Epithelial cell of esophagus (primary cell): ENCODE data around the gene IL18.
A peak's percentile ranks its signal among the peaks of the same experiment; 100 is the strongest.
"Not testable (repeated sequence)": the region's sequence is repeated elsewhere in the genome, so short reads cannot be mapped to it uniquely, and the experiment has no call there.

Source experiments
- DNase-seq: peaks from one replicate; pipeline ENCODE4 v3.0.0; 2010; ENCODE audit warnings: low read depth
- H3K4me3 ChIP-seq: 2 replicates; pipeline ENCODE4 v1.5.1; 2011; ENCODE audit warnings: mild to moderate bottlenecking, low read length, control low read depth
- TF ChIP-seq, protein P1 (sequence below): IDR thresholded peaks from 2 replicates; pipeline ENCODE4 v1.5.1; 2011; ENCODE audit warnings: low read depth, mild to moderate bottlenecking, low read length, control low read depth, inconsistent platforms; ENCODE audit not compliant: insufficient read depth; ENCODE audit errors: missing control alignments

Gene IL18

DNA sequence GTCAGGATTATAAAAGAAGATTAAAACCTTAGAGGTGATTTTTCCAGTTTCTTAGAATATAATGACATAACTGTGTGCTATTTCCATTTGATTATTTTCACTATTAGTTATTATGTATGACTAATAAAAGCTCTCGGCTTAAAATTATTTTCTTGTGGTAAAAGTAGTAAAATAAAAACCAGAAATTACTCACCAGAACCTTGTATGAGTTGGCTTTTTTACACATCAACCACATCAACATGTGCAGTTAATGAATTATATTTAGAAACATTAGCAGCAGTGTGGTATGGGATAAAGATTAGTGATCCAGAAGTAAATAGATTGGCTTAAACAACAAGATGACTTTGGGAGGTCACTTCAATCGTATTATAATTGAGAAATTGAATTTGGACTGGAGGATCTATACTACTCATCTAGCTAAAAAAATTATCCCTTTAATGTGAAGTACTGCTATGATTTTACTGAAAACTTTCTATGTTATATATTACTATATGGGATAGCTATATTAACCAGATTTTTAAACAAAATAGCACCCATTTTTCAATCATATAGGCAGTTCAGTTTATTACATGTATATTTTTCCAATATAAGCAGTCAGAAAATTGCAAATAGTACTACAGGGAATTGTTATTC lies 8.6 kb upstream of the IL18 start:
- DNase-seq, result peak; percentile 23
- TF ChIP-seq, protein P1, sequence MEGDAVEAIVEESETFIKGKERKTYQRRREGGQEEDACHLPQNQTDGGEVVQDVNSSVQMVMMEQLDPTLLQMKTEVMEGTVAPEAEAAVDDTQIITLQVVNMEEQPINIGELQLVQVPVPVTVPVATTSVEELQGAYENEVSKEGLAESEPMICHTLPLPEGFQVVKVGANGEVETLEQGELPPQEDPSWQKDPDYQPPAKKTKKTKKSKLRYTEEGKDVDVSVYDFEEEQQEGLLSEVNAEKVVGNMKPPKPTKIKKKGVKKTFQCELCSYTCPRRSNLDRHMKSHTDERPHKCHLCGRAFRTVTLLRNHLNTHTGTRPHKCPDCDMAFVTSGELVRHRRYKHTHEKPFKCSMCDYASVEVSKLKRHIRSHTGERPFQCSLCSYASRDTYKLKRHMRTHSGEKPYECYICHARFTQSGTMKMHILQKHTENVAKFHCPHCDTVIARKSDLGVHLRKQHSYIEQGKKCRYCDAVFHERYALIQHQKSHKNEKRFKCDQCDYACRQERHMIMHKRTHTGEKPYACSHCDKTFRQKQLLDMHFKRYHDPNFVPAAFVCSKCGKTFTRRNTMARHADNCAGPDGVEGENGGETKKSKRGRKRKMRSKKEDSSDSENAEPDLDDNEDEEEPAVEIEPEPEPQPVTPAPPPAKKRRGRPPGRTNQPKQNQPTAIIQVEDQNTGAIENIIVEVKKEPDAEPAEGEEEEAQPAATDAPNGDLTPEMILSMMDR, result no peak
- no peak overlapping the region for H3K4me3 ChIP-seq

DNA sequence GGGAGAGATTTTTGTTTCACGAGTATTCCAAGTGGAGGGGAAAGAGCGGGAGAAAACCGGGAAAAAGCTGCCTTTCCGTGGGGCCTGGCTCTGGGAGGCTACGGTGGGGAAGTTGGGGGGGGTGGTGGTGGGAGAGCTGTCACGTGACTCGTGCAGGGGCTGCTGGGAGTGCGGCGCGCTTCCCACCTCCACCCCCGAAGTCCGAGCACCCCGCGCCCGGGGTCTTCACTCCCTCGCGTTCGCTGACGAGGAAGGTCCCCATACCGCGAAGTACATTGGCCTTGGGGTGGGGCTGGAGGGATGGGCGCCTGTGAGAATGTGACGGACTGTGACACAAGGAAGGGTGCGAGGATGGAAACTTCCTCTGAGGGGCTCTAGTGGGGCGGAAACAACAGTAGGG lies 3.3 kb upstream of the IL18 start, which contains the start of gene TEX12:
TEX12 (plus strand) TSS at position 228 of the 400 bp plus-strand sequence. CDS start 1,897 bp downstream, outside the sequence.
- H3K4me3 ChIP-seq, result no peak within 1 kb of the TSS
- TF ChIP-seq, protein P1, result no peak
- no peak for DNase-seq

DNA sequence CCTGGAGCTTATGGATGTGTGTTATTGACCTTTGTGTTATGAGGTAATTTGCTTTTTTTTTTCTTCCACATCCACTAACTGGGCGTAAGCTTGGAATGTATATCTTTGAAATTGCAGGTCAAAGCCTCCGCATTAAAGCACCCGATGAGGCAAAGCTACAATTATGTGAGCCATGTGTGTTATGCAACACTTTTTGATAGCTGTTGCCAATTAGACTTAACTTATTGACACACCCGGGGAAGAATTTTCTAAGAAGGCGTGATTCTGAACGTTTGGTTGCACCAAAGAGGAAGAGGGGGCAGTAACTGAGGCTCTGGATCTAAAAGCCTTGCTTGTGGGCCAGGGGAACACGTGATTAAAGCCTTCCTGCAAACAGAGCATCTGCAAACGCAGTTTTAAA lies 2.7 kb upstream of the IL18 start:
- TF ChIP-seq, protein P1, result no peak
- peak; percentile 87 for DNase-seq
- H3K4me3 ChIP-seq, result no peak overlapping the region

DNA sequence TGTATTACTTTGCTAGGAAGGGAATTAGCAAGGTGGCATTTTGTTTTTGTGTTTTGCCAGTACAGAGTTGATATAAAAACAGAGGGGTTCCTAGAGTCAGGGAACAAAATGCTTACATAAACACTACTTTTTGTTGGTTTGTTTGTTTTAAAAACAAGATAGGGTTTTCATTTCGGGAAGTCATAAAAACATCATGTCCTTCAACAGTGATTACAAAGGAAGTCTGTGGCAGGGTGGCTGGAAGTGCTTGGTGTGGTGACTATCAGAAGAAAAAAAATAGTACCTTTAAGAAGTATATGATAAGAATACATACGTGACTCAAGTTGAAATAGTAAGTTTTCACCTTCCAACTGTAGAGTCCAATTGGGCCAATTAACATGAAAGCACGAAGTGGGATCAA lies 1.2 kb upstream of the IL18 start:
- no peak for DNase-seq
- TF ChIP-seq, protein P1, result no peak
- no peak overlapping the region for H3K4me3 ChIP-seq

DNA sequence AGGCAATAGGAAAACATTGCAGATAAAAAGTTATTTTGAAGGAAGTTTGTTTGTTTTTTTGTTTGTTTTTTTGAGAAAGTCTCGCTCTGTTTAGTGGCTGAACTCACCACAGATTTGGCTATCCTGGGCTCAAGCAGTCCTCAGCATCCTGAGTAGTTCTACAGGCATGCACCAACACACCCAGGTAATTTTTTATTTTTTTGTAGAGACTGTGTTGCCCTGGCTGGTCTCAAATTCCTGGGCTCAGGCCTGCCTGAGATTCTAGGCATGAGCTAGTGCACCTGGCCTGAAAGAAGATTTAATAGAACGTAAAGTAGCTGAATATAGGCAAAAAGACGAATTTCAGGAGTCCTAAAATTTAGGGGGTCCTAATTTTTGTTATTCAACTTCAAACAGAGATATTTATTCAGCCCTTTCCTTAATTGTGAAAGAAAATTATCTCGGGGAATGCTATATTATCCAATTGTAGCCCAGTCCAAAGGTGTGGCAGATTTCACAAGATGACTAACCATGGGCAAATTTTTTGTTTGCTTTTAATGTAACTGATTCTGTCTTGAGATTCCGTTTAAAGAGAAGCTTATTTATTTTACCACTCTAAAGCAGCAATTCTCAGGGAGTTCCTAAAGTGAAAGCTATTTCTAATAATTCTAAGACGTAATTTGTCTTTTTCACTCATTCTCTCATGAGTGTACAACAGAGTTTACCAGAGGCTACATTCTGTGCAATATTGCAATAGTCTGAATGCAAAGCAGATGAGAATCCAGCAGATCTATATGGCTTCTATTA lies 940 bp downstream of the IL18 start:
- TF ChIP-seq, protein P1, result no peak
- DNase-seq, result peak; percentile 77
- peak overlapping the region; percentile 48 for H3K4me3 ChIP-seq

DNA sequence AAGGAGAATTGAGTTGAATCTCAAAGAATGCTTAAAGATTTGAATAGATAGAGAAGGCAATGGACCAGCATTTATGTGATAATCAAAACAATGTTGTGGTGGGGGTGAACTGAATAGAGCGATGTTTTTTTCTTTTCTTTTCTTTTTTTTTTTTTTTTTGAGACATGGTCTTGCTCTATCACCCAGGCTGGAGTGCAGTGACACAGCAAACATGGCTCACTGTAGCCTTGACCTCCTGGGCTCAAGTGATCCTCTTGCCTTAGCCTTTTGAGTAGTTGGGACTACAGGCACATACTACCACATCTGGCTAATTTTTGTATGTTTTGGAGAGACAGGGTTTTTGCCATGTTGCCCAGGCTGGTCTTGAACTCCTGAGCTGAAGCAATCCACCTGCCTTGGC lies 1.7 kb downstream of the IL18 start:
- DNase-seq, H3K4me3 ChIP-seq: not testable (repeated sequence)

DNA sequence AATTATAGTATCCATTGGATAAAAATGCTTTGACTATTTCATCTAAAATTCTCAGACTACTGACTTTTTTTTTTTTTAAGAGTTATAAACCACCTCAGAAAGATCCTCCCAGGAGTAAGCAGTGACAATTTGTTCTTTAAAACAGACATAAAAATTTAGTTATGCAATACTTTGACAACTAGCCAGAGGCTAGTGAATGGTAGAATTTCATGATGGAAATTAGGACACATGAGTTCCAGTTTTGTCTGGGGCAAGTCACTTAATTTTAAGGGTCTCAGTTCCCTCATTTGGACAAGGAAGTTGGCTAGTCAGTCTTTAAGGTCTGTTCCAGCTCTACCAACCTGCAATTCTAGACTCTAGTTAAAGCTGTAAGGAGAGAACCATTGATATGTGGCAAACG lies 2.9 kb downstream of the IL18 start:
- H3K4me3 ChIP-seq, result no peak overlapping the region
- DNase-seq, result peak; percentile 13
- TF ChIP-seq, protein P1, result no peak
